Medulla oblongata (tissue), 1 donor: Measurements from ENCODE around the gene AADAT.
"Not testable (repeated sequence)": the region's sequence is repeated elsewhere in the genome, so short reads cannot be mapped to it uniquely, and the experiment has no call there.

ENCODE experiments used
- DNase-seq: peaks from one replicate; pipeline ENCODE4 v3.0.0-alpha.2; 2015; ENCODE audit errors: extremely low spot score

AADAT gene

DNA sequence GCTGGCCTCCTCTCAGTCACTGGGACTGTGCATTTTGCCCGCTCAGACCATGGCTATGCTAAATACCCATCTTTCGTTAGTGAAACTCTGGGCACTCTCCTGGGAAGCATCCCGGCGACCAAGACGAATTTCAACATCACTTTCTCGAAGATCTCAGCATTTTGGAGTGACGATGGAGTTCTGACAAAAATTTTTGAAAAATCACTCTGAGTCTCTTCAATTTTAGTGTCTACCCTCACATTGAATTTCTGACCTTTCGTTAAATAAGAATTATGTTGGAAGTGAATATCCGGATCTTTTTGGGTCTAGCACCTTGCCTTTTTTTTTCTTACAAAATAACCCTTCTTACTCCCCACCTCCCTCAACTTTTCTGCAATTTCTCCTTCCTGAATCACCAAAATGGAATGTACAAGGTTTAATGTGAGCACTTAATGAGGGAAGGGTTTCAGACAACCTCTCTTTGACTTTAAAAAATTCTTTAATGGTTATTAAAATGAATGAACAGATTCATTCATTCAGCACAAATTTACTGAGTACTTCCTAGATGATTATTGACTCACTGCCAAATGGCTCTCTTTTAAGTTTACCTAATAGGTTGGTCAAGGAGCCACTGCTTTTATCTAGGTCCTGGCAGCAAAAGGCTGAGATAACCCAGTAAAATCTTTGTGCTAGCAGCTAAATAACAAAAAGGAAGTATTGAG lies 746 bp upstream of the AADAT start:
- DNase-seq: no peak

- peak; percentile 54 for DNase-seq
These were observed 485 bp downstream of the AADAT start for GRCh38 chr4:170089274-170089667.

- no peak for DNase-seq
These were observed 1.0 kb downstream of the AADAT start for GRCh38 chr4:170088716-170089115.

GRCh38 chr4:170087163-170087700 lies 2.5 kb downstream of the AADAT start:
- no peak for DNase-seq

DNA sequence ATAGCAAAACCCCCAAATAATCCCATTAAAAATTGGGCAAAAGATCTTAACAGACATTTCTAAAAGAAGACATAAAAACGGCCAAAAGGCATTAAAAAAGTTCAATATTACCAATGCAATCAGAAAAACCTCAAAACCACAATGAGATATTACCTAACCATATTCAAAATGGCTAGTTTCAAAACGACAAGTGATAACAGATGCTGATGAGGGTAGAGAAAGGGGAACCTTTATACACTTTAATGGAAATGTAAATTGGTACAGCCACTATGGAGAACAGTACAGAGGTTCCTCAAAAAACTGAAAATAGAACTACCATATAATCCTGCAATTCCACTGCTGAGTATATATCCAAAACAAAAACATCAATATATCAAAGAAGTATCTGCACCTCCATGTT lies 6.2 kb downstream of the AADAT start:
- DNase-seq: no peak

DNA sequence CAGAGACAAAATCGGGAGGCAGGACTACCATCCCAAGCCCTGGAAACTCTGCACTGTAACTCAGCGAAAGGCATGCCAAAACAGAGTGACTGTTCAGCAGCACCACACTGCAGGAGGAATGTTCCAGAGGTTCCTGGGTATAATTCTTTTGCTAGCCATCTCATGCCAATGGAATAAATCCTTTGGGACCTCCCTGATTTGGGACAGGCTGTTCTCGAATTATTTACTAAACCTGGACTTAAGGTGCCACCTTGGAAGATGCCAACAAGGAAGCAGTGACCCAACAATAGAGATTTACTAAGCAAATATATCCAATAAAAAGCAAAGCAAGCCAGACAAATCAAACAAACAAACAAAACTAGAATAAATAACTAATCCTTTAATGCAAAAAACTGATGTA lies 9.3 kb downstream of the AADAT start:
- no peak for DNase-seq

- no peak for DNase-seq
These were observed 9.8 kb downstream of the AADAT start for GRCh38 chr4:170079981-170080380.

- DNase-seq: no peak
These were observed 18.6 kb downstream of the AADAT start for GRCh38 chr4:170071196-170071595.

DNA sequence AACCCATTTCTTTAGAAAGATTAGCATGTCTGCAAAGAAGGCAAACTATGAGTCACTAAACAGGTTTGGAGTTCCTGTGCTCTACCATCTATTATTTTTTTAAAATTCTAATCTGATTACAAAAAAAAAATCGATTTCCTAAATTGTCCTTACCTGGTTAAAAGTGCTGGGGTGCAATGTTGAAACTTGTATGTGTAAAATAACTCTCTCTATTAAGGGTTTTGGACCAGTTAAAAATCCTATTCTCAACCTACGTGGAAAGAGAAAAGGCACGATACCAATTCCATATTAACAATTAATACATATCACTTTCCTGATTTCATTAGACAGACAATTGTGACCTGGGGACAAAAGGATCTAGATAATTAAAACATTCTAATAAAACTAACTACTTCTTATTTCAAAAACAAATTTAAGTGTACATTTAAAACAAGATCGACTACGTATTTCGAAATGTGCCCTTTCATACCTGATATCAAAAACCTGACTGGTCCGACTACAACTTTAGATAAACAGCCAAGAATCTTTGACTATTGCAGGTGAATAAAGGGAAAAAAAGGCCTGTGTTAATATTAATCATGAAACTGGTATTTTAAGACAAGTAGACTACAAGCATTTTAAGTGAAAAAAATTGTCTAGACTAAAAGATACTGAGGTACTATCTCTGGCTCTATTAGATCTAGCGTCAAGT lies 21.2 kb downstream of the AADAT start:
- DNase-seq: no peak

GRCh38 chr4:170059421-170059820 lies 30.3 kb downstream of the AADAT start:
- DNase-seq: no peak

DNA sequence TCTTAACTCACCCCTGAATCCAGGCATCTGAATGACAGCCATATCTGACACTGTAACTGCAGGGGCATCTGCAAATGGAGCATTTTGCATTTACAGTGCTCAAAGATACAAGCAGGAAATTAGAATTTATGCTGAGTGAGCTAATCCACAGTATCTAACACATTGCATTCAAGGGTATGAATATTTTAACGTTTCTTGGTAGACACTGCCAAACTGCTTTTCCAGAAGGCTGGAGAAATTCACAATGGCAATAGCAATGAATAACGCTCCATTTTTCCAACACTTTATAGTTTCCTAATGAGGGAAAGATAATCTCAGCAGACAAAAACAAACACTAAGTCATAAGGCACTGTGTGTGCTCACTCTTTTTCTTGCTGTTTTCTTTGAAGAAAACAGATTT lies 30.9 kb downstream of the AADAT start:
- DNase-seq: no peak

GRCh38 chr4:170057866-170058265 lies 31.9 kb downstream of the AADAT start:
- DNase-seq: no peak

- no peak for DNase-seq
These were observed 36.8 kb downstream of the AADAT start for GRCh38 chr4:170052919-170053318.

DNA sequence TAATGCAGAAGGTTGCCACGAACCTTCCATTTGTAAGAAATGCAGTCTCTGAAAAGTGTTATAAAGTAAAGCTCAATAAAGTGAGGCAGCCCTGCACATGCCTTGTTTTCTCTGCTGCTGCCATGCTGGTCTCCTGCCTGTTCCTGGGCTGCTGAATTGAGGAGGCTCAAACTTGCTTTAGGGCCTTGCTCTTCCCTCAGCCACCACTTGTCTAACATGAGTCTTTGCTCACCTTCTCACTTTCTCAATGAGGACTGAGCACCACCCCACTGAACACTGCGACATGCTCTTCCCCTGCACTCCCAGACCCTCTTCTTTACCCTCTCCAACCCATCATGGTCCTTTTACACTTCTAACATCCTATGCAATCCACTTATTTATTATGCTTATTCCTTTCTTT lies 38.4 kb downstream of the AADAT start:
- no peak for DNase-seq

DNA sequence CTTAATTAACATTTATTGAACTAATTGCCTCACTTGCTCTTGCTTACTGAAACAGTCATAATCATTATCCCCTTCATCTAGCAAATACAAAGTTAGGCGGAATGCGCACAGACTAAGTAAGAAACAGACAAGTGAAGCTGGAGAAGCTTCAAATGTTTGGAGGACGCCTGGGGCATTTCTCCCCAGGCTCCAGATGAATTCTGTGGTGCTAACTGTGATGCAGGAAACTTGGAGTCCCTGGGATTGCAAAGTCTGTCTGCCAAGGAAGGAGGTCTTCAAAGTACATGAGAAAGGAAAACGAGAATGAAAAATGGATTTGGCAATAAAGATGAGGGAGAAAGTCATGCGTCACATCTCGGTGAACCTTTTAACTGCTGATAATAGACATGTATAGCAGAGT lies 40.0 kb downstream of the AADAT start:
- DNase-seq: no peak

- peak; percentile 87 for DNase-seq
These were observed 41.9 kb downstream of the AADAT start for GRCh38 chr4:170047771-170048354.

- not testable (repeated sequence) for DNase-seq
These were observed 43.6 kb downstream of the AADAT start for GRCh38 chr4:170046156-170046555.

DNA sequence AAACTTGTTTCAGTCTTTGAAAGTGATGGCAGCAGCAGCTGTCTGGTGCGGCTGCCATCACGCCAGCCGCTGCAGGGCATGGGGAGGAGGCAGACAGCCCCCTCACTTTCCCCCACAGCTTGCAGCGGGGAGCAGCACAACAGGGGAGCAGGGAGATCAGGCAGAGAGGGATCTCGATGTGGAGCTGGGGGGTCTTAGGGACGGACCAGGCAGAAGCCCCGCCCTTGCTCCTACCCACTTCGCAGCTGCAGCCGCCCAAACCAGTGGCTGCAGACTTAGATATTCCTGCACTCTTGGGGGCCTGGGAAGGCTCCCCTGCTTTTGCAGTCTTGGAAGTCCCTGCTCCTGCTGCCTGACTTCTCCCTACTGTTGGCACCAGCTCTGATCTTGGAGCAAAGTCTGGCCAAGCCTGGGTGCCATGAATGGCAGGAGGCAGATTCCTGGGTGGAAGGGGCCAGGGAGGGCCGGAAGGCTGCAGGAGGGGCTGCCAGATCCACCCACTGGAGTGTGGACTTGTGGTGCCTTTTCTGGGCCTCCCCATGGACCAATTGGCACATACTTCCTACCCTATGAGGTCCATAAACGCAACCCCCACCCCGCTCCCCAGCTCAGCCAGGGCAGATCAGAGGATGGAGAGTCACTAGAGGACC lies 49.6 kb downstream of the AADAT start:
- DNase-seq: no peak

DNA sequence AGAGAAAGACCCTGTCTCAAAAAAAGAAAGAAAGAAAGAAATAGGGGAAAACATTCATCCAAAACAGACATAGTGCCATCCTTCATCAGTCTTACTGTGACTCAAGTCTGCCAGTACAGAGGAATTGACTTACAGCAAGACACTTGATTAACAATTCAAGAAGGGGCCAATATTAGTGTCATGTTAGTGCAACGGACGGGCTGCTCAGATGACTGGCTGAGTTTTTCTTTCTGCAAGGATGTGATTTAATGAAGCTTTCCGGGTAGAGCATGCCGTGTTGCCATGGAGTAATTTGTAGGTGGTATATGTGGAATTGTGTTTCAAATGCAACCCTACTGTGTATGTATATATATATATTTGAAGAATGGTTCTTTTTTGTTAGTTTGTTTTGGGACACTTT lies 51.0 kb downstream of the AADAT start:
- DNase-seq: no peak

- no peak for DNase-seq
These were observed 51.5 kb downstream of the AADAT start for GRCh38 chr4:170038232-170038631.

DNA sequence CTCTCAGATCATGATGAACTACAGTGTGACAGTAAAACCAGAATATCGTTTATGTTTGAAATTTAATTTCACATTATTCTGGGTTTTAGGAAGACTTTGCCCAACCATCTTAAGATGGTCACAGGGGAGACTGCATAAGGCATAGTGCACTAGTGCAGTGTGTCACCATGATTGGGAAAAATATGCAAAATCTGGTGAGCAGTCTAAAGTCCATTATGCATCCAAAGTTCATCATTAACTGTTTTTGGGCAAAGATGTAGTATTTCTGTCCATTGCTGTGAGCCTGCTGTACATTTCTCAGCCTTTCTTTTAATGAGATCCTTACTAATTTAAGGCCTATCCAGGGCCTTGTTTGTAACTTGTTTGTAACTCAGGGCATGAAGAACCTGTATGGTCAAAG lies 52.3 kb downstream of the AADAT start:
- no peak for DNase-seq

DNA sequence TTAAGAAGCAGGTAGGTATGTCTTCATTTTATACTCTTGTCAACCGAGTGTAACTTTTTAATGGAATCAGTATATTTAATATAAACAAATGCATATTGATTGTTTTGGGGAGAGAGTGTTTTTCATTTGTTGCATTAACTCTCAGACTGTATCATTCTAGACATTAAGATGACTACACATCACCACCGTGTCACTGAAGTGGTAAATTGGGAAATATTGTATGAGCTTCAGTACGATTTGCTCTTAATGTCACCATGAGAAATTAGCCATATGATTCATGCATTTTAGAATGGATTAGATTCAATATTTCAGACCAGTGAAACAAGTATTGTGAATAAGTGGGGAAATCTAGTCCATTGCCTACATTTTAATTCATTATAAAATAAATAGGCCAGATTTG lies 53.9 kb downstream of the AADAT start:
- no peak for DNase-seq
